GM21619 (cell line): Measurements from ENCODE around the gene PIK3R1.

Experiments
- ATAC-seq: cut with Tn5 transposase; IDR thresholded peaks from one replicate; pipeline ENCODE4 v1.9.1; 2021; ENCODE audit not compliant: unreplicated experiment

Gene PIK3R1

DNA sequence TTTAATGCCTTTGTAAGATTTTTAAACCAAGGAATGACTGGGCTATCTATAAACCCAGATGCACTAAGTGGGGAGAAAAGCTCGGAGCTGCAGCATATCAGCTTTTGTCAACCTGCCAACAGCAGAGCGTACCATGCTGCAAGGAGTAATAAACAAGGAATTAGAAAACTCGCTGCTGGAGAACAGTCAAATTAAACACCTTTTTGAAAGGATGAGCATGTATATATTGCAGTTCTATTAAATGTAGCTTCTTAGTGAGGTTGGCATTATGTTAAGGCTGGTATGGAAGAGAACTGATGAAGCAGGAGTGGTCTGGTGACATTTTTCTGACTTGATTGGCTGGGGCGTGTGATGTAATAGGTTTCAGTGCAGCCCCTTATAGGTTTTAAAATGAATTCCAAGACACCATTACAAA, 74.7 kb downstream of the PIK3R1 start:
- no peak for ATAC-seq

DNA sequence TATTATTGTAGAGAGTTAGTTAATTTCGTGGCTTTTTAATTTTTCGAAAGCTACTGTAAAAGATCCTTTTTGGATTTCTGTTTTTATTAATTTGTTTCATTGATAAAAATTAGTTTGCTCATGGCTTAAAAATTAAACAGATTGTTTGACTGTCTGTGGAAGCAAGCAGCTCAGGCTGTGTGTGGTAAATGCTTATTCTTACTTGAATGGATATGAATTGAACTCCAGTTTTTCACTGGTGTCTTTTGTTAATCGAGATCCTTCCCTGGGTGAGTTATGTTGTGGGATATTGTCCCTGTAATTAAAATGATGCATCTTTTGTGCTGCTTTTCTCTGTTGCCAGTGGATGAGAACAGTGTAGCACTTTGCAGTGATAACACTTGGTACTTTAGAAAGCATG, 75.3 kb downstream of the PIK3R1 start:
- no peak for ATAC-seq

DNA sequence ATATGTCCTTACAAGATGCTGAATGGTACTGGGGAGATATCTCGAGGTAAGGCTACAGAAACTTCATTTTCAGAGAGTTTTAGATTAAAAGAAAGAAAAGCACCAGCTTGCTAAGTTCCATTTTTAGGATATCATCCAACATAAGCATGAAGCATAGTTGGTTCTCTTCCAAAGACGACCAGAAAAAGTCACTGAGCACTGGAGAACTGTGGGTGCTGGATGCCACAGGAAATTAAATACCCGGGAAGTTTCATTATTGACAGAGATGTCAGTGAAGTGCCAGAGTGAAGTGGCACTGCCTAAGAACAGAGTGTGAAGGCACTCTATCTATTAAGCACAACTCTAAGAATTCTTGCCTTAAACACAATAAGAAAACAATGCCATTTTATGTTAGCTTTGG, 76.8 kb downstream of the PIK3R1 start:
- ATAC-seq: no peak

DNA sequence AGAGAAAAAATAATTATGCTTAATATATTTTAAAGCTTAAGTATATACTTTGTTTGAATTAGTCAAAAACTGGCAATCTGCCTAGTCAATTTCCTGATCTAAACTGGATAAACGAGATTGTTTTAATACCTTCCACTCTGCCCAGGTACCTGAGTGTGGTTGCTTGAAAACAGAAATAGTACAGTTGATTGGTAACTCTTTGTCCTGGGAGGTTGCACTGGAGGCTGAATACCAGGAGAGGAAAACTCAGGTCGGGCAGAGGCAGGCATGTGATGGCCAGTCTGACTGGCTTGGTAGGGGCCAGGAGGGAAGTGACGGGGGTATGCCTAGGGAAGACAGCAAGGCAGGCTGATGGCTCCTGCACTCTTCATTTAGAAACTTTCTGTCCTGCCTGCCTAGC, 80.2 kb downstream of the PIK3R1 start:
- ATAC-seq: no peak

- ATAC-seq: no peak
Measured at GRCh38 chr5:68296895-68297294, 81.3 kb downstream of the PIK3R1 start.

DNA sequence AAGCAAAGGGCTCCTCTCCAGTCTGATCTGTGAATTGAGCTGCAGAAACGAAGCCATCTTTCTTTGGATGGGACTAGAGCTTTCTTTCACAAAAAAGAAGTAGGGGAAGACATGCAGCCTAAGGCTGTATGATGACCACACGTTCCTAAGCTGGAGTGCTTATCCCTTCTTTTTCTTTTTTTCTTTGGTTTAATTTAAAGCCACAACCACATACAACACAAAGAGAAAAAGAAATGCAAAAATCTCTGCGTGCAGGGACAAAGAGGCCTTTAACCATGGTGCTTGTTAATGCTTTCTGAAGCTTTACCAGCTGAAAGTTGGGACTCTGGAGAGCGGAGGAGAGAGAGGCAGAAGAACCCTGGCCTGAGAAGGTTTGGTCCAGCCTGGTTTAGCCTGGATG, 82.1 kb downstream of the PIK3R1 start:
- ATAC-seq: no peak

GRCh38 chr5:68298479-68298878, 82.9 kb downstream of the PIK3R1 start:
- no peak for ATAC-seq

- ATAC-seq: no peak
Measured at GRCh38 chr5:68299105-68299504, 83.5 kb downstream of the PIK3R1 start.

DNA sequence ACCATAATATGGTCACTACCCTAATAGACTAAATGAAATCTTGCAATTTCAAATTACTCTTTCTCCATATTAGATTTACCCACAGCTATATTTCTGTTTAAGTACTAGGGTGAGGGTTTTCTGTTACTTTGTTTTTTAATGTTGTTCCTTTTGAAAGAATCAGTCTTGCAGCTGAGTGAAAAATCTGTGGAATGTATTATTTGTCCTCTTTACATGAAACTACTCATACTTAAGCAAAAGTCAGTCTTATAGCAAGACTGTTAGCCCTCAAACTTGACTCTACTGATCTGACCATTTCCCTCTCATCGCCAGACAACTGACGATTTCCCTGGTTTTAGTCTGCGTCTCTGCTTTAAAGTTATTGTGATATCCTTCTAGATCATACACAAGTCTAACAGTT, 84.0 kb downstream of the PIK3R1 start:
- no peak for ATAC-seq

- peak; percentile 75 for ATAC-seq
Measured at GRCh38 chr5:68303038-68303738, 87.6 kb downstream of the PIK3R1 start.

DNA sequence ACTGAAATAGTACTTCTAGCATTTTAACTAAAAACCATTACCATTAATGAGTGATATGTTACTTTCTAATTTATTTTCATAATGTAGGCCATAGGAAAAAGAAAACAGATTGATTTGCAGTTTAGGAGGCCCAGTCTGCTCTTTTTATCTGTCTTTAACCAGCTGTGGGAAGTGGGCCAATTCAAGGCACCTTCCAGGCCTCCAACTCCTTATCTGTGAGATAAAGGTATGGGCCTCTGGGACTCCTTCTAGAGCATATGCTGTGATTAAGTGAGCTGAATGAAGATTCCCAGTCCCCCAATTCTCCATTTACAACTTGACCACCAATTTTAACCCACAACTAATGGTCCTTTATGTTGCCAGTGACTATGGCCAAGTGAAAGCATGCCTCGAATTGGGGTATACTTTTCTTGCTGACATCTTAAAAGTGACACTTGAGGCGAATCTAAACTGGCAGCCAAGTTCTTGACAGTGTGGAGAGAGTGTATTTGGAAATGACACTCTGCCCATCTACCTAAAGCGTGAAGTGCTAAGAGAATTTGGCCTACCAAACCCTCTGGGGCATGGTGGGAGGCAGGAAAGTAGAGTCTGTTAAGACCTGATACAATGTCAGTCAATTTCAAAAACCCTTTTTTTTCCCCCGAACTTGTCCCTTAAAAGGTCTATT, 88.3 kb downstream of the PIK3R1 start:
- ATAC-seq: peak; percentile 19

DNA sequence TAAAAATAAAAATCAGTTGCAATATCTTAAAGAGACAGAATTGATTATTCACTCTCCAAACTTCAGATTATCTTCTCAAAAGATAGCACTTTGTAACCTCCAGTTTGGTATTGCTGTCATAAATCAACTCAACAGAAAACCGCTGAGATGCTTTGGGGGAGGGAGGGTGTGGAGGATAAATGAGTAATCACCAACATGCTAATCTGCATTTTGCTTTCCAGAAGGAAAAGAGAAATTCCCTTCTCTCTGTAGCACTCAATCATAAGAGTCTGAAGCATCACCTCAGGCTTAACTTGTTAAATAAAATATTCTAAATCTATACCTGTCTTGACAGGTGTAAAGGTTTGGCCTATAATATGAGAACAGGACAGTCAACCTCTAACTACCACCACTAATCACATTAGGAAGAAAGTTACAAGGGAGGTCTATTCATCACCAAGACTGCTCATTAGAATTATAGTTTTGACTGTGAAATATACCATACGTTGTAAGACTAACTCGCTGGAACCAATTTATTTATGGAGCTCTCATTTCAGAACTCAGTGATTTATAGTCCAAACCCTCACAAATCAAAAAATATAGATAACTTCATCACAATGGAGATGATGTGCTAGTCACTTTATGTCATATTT, 89.0 kb downstream of the PIK3R1 start:
- ATAC-seq: no peak

DNA sequence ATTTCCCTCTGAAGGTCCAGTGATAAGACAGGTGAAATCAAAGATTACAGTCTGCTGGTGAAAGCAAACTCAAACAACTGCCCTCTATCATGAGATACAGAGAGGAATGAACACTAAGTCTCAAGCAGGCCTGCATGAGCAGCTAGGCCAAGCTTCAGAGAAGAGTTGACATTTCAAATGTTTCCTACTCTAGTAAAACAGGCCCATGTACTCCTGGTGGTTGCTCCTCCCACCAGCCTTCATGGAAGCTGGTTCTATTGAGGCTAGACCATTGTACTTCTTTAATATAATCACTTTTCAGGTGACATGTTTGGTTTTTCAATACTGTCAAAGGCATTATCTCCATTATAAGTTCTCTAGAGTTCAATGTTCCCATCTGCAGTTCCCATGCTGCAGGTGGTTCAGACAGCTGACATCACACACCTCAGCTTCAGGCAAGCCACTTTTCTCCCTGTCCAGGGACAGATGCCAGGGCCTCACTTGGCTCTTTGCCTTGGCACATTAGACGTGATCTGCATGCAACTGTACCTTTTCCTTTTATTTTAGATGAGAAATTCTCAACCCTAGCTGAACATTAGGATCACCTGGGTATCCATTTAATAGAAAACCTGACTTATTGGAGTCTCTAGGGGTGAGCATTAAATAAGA, 89.8 kb downstream of the PIK3R1 start:
- no peak for ATAC-seq

DNA sequence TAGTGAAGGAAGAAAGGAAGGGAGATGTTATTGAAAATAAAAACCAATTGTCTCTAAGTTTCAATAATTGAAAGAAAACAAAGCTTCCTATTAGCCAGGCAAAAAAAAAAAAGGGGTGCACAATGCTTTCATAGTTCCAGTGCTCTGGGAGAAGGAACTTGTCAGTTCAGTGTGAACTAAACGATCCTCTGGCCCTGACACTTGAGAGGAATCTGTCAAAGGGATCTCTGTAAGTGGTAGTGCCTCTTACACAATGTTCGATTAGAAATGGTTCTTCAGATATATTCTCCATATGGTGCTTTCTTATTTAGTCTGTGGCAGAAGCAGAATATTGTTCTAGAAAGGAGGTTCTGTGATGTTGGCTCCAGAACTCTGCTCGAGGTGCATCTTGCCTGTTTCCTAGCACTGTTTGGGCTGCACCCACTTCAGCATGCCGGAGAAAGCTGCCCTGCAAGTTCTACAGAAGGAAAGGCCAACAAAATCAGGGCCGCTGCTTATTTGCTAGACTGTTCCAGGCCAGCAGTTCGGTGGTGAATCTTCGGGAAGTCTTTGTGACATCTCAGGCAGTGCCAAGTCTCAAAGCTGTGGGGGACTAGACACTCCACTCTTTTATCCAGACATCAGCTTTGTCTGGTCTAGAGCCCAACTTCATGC, 90.9 kb downstream of the PIK3R1 start:
- ATAC-seq: no peak

GRCh38 chr5:68313336-68313735, 97.8 kb downstream of the PIK3R1 start:
- no peak for ATAC-seq

DNA sequence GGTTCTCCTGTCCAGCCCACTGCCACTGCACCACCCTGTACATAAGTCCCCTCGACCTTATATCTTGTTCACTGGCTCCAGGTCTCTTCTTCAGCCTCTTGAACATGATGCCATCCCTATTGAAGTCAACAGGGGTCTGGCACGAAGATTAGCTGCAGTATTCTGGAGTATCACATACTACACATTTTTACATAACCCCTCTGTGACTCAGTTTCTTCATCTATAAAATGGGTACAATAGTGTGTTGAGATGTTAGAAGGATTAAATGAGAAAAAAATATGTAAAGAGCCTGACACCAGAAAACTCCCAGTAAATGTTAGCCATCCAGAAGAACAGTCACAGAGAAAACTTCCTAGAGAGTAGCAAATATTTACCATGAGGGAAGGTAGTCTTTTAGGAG, 98.9 kb downstream of the PIK3R1 start:
- ATAC-seq: no peak

DNA sequence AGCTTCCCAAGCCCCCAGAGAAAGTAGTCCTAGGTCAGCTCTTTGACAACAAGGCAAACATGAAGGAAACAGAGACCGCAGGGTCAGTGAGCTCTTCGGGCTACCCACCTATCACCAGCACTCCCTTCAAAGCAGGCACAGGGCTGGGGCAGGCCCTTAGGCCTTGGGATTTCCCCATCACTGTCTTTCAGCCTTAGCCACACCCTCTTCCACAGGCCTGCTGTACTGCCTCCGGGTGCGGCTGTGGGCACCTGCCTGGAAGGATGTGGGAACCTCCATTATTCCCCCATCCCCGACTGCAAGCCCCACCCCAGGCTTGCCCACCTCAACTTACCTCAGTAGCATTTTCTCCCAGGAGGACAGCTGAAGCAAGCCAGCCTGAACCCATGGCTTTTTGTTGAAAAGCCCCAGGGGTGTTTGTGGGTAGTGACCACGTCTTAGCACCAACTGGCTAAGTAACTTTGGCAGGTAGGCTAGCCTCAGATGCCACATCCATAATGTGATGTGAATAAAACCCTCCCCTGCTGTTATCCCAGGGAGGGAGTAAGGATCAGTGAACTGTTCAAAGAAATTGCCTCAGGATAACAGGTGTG, 100.2 kb downstream of the PIK3R1 start:
- ATAC-seq: peak; percentile 99

DNA sequence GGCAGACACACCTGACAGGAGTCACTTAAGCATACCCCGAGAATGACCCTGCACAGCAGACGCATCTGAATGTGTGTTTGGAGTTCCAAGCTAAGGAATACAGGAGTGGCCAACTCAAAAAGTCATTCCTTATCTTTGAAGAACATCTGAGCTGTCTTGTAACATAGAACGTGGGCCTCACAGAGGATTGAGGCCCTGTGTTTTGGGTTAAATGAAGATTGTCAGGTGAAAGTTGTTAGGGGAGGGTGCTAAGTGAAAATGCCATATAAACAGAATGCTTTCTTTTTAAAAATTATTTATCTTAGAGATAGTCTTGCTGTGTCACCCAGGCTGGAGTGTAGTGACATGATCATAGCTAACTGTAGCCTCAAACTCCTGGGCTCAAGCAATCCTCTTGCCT, 100.9 kb downstream of the PIK3R1 start:
- ATAC-seq: no peak

GRCh38 chr5:68317646-68318045, 102.1 kb downstream of the PIK3R1 start:
- ATAC-seq: no peak

DNA sequence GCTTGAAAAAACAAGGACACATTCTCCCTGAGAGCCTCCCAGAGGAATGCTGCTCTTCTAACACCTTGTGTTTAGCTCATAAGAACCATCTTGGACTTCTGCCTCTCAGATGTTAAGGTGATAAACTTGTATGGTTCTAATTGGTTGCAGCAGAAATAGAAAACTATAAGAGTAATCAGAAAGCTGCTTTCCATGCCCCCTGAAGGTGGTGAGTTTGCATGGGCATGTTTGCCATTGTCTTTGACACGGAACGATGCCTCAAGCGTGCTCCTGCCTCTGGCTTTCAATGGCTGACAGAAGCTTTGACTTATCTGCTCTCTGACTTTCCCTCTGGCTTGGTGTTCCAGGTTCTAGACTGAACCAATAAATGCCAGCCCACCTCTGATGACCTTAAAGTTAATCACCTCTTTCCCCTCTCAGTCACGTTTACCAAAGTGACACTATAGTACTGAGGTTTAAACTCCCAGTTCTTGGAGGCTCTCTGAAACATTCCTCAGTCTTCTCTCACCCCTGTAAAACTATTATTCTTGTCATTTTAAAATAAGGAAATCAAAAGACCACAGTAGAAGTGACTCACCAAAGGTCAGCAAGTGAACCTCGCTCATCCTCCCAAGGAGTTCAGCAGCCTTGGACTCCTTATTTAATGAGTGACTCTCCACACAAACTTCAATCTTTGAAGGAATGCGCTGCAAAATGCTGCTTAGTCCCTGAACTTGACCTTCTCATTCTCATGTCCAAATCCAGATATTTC, 103.6 kb downstream of the PIK3R1 start:
- no peak for ATAC-seq
